NCI-H1930 (cell line): ENCODE results near the gene FOXF1.

ENCODE experiments used
- DNase-seq, 2 experiments: peaks; one replicate each; lab custom pipeline; 2025; lab: John Stamatoyannopoulos, UW

FOXF1 gene

DNA sequence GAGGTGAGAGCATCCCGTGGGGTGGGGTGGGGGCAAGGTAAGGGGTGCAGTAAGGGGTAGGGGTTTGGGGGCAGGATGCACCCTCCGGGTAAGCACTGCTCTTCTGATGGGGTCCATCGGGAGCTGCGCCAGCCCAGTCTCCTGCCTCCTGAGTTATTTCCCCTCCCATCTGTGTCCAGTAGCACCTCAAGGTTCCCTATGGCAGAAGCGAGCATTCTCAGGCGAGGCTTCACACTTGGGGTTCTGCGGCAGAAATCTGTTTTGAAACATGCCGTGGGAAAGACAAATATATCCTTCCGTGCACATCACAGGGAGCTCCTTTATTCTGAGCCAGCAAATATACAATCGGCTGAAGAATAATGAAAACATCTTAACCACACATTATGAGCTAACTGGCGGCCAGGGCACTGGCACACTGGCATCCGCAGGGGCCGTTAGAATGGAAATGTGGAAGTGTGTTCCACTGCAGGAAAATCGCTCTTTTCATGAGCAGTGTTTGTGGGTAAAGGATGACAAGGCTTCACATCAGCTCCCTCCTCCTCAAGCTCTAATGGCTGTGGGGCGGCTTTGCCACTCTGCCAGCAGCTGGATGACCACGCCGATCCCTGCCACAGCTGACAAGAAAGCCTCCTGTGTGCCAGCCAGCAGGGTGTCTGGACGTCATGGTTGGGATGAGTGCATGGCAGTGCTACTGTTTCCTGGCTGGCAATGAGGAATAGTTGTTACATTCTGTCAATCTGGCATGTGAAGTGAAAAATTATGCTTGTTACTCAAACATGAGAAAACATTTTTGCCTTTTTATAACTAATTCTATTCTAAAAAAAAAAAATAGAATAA, 24.7 kb downstream of the FOXF1 start:
- no peak for DNase-seq

GRCh38 chr16:86536621-86537020, 26.3 kb downstream of the FOXF1 start:
- DNase-seq, result no peak

GRCh38 chr16:86537486-86537885, 27.2 kb downstream of the FOXF1 start:
- no peak for DNase-seq

DNA sequence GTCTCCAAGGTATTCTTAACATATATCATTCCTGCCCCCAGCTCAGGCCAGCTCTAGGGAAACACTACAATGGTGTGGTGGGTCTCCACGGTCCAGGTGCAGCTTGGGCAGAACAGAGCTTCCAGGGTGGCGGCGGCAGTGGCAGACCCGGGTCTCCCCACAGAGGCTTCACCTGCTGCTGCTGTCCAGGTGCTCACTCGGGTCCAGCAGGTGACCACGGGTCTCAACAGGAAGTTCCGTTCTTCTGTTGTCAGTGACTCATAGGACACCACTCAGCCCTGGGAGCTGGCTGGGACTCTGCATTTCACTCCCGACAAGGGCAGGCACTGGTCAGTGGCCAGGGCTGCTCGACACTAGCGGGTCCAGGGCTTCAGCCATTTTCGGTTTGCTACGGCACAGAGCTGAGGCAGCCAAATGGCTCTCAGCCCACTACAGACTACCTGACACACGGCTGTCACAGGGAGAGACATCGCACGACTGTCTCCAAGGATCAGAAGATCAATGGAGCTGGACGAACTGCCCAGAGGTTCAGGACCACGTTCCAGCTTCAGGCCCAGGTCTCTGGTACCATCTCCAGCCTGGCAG, 28.0 kb downstream of the FOXF1 start:
- DNase-seq, result no peak

DNA sequence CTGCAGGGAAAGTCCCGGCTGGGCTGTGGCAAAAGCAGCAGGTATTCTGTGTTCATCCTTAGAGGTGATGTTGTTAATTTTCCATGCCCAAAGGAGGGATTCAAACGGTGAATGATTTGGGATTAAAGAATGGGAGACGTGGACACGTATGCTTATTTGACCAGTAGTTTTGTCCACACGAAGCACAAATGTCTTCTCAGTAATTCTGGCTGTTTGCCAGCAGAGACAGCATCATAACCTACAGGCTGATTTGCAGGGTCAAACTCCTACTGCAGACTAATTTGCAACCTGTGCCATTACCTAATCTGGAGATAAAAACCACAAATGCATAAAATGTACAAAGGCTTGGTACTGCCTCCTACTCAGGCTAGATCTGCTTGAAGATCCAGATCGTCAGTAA, 30.6 kb downstream of the FOXF1 start:
- no peak for DNase-seq

DNA sequence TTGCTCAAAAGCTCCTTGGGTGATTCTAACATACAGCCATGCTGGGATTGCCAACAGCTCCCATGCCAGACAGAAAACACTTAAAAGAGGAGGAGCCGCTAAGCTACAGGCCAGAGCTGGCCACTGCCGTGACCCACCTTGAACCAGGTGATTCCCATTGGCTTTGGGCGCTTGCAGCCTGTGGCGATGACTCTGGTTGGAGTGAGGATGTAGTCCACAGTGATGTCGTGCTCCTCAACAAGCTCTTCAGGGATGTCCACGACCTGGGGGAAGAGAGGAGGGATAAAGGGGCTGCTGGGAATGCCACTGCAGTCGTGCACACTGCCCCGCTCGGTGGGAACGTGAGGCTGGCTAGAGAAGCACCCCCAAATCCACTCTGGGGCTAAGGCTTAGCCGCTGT, 31.2 kb downstream of the FOXF1 start:
- DNase-seq, result no peak

- no peak for DNase-seq
Observed at GRCh38 chr16:86542756-86543750, 32.7 kb downstream of the FOXF1 start.

- DNase-seq, result no peak
Observed at GRCh38 chr16:86545481-86545880, 35.2 kb downstream of the FOXF1 start.

DNA sequence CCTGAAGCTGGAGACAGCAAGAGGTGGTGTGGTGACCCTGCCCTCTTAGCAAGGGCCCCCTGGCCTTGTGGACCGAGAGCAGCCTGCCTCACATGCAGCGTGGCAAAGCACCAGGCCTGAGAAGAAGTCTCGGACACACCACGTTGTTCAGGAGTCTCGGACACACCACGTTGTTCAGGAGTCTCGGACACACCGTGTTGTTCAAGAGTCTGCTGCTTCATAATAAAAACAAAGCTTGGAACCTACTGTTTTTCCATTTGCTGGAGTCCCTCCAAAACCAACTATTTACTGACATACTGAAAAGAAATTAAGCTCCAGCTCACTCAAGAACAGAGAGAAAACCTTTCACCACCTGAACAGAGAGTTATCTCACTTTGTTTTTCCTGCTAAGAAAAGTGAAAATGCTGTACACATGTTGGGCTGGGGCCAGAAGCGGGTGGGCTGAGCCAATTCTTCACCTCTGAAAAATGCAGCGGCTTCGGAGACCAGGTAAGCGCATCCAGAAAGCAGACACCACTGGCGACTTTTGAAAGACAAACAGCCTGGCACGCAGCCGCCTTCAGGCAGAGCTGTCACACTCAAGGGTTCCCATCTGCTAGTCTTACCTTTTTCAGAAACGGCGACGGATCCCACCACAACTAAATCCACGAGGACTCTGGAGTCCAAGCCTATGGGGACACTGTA, 35.8 kb downstream of the FOXF1 start:
- DNase-seq, result no peak

DNA sequence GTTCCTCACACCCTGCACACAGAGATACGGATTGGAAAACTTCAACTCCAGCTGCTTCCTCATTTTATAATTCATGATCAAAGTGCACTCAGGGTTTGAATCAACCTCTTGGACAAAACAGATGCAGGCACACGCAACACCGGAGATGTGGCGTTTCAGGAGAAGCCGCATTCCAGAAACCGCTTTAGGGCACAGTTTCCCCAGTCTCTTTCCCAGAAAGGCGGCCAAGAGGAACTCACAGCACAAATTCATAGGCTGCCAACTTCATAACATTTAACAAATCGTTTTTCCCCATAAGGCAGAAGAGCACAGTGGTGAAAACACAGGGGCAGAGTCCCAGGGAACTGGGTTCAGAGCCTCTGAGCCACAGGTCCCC, 36.3 kb downstream of the FOXF1 start:
- no peak for DNase-seq

- DNase-seq, result no peak
Observed at GRCh38 chr16:86547286-86547685, 37.0 kb downstream of the FOXF1 start.

- no peak for DNase-seq
Observed at GRCh38 chr16:86549076-86549892, 39.0 kb downstream of the FOXF1 start.

GRCh38 chr16:86549893-86550190, 39.5 kb downstream of the FOXF1 start:
- DNase-seq, result no peak

DNA sequence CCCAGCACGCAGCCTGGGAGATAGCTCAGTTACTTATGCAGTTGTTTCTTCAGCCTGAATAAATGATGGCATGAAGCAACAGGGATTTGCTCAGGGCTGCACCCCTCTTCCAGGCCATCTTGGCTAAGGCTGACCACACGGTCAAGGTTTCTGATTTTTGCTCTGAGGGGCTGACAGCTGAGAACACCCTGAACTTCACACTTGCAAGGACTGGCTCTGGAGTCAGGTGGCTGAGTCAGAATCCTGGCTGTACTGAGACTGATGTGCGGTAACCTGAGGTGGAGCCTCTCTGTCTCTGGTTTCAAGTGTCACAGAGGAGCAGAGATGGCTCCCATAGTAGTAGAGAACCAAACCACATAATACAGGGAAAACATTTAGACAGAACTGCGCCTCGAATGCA, 40.0 kb downstream of the FOXF1 start:
- DNase-seq, result no peak

DNA sequence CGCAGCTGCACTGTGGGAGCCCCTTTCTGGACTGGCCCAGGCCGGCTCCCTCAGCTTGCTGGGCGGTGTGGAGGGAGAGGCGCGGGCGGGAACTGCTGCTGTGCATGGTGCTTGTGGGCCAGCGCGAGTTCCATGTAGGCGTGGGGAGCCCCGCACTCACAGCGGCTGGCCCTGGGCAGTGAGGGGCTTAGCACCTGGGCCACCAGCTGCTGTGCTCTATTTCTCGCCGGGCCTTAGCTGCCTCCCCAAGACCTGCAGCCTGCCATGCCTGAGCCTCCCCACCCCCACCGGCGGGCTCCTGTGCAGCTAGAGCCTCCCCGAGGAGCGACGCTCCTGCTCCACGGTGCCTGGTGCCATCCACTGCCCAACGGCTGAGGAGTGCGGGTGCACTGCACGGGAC, 43.0 kb downstream of the FOXF1 start:
- no peak for DNase-seq

- no peak for DNase-seq
Observed at GRCh38 chr16:86554599-86554916, 44.2 kb downstream of the FOXF1 start.

GRCh38 chr16:86554917-86555703, 44.8 kb downstream of the FOXF1 start, which contains the start of gene MTHFSD:
Gene MTHFSD, minus strand, starts transcription at chr16:86555235. Its CDS starts 51 bp downstream, at chr16:86555184.
- peak; percentile 61 to 82 for DNase-seq

DNA sequence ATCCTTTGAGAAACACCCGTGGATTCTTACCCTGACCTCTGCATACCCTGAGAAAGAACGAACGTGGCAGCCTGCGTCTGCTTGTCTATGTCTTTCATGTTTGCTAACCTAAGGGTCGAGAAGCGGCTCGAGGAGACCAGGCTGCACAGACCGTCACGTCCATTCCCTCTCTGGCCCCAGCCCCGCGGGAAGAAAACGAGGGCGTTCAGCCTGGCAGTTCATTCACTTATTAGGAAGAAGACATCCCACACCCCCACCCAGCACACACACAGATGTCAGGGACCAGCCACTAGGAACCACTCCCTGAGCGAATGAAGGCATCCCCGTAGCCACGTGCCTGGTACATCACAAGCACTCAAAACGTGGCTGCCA, 45.4 kb downstream of the FOXF1 start:
- no peak for DNase-seq

- DNase-seq, result no peak
Observed at GRCh38 chr16:86556576-86556975, 46.2 kb downstream of the FOXF1 start.

DNA sequence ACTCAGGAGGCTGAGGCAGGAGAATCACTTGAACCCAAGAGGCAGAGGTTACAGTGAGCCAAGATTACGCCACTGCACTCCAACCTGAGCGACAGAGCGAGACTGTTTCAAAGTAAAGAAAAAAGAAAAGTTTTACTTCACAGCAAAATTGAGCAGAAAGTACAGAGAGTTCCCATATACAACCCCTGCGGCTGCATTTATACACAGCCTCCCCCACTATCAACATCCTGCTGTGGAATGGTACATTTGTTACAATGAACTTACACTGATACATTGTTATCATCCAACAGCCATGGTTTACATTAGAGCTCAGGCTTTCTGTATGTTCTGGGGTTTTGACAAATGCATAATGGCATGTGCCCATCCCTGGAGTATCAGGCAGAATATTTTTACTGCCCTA, 47.3 kb downstream of the FOXF1 start:
- DNase-seq, result no peak
